Spleen (tissue), 7 donors: Measurements from ENCODE around the gene NGEF.

ENCODE experiments used
- CTCF ChIP-seq, 11 experiments: fragments of 200-600 bp in 7 of 11; fragments of 450-650 bp in 4 of 11; sonication (generic) in 4 of 11; IDR thresholded peaks in 8 of 11; conservative IDR thresholded peaks in 3 of 11; 1 replicate in 7 of 11; 2 replicates in 4 of 11; pipeline versions ENCODE4 v1.4.0 to v1.8.0; 2016 to 2021; ENCODE audit warnings: antibody characterized with exemption in 11 of 11, inconsistent platforms in 4 of 11, mild to moderate bottlenecking in 1 of 11
- POLR2A ChIP-seq, 3 donors: fragments of 450-650 bp; IDR thresholded peaks; one replicate each; pipeline ENCODE4 v1.5.1; 2017; ENCODE audit warnings: antibody characterized with exemption in 3 of 3, mild to moderate bottlenecking in 1 of 3
- donor health status: DM: no; HTN: no; CAD: no; lungs with moderate emphysema.
- donor health status: DM: no; HTN: no; CAD: no.
- donor health status: DM: no; HTN: no; CAD: no.

DNA sequence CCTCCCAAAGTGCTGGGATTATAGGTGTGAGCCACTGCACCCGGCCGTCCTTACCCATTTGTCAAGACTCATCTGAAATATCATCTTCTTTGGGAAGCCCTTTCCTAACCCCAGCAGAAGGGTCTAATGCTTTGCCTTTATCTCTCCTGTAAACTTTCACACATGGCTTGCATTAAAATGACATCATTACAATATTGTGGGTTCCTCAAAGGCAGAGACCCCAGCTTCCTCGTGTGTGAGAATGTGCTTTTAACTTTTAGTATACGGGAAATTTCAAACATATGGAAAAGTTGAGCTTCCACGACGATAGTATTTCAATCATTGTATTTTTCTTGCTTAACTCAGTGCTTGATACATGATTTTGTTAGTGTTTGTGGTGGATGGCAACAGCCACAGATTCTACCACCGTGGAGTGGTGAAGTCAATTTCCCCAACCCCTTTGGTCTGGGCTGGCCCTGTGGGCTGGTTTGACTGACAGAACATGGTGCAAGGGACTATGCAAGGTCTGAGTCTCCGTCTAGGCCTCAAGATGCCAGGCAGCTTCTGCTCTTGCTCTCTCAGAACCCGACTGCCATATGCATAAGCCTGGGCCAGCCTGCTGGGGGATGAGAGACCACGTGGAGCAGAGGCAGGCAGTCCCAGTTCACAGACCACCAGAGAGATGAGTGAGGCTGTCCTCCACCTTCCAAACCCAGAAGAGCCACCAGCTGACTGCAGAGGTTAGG, 39.9 kb downstream of the NGEF start:
- TF ChIP-seq POLR2A (IDR thresholded peaks at IDR 0.05) (no peak), CTCF (IDR thresholded peaks at IDR 0.05 in 8 of 11, conservative IDR thresholded peaks at IDR 0.05 in 3 of 11) (no peak)
